GM12891 (cell line): Measurements from ENCODE around the gene TBX3.

ENCODE experiments used
- PAX5 ChIP-seq: IDR thresholded peaks from 2 replicates; pipeline ENCODE4 v1.6.1; 2011; ENCODE audit warnings: low read length, moderate library complexity, mild to moderate bottlenecking; ENCODE audit not compliant: insufficient read depth, severe bottlenecking
- POLR2A ChIP-seq: IDR thresholded peaks from 2 replicates; pipeline ENCODE4 v1.6.1; 2011; ENCODE audit warnings: low read depth, low read length, control low read depth
- POLR2AphosphoS5 ChIP-seq: IDR thresholded peaks from 2 replicates; pipeline ENCODE4 v1.6.1; 2011; ENCODE audit warnings: low read depth, low read length, control low read depth
- POU2F2 ChIP-seq: IDR thresholded peaks from 2 replicates; pipeline ENCODE4 v1.6.1; 2011; ENCODE audit warnings: low read depth, mild to moderate bottlenecking, control low read depth, low read length, moderate library complexity
- TAF1 ChIP-seq: IDR thresholded peaks from 2 replicates; pipeline ENCODE4 v1.6.1; 2011; ENCODE audit warnings: low read depth, low read length, control low read depth

DNA sequence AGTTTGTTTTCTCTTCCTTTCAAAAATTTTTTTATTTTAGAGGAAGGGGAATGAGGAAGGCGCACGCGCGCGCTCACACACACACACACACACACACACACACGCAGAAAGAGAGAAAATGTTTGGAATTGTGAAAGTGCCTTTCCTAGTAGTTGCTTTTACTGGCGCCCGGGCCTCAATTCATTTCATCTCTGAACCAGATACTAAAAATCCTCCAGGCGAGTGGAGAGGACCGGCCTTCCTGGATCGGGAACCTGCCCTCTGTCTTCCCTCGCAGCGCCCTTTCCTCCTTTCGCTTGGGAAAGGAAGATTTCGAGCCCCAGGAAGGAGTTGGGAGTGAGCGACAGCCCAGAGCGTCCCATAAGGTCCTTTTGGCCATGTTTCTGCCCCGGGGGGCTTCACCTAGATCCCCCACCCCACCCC lies 7.8 kb upstream of the TBX3 start:
- no peak for TF ChIP-seq POLR2A
- no peak for TF ChIP-seq POLR2AphosphoS5
- TF ChIP-seq TAF1, result no peak
- no peak for TF ChIP-seq POU2F2
- no peak for TF ChIP-seq PAX5
